Activated naive CD4-positive, alpha-beta T cell treated with anti-CD3 and anti-CD28 coated beads, Interleukin-2, amount 10 ng/mL, durations not matched to agents 7 days and 5 days (primary cell): Measurements from ENCODE around the gene SPPL2A.
"Not testable (repeated sequence)": the region's sequence is repeated elsewhere in the genome, so short reads cannot be mapped to it uniquely, and the experiment has no call there.

Experiments used
- CTCF ChIA-PET: fragments of 350-600 bp; sonication (Branson Sonifier 250); formaldehyde crosslinking; loops from one replicate; lab custom pipeline; 2021; ENCODE audit warnings: antibody characterized with exemption; lab: Charles Lee
- DNase-seq: peaks from one replicate; pipeline ENCODE4 v3.0.0-alpha.2; 2020
- H3K27ac Mint-ChIP-seq: one replicate; pipeline ENCODE4 v1.8.0; 2021; ENCODE audit warnings: mild to moderate bottlenecking, moderate library complexity, mixed read lengths
- H3K27me3 Mint-ChIP-seq: one replicate; pipeline ENCODE4 v1.8.0; 2021; ENCODE audit warnings: mild to moderate bottlenecking, mixed read lengths
- H3K36me3 Mint-ChIP-seq: one replicate; pipeline ENCODE4 v1.8.0; 2021; ENCODE audit warnings: mixed read lengths
- H3K4me1 Mint-ChIP-seq: one replicate; pipeline ENCODE4 v1.8.0; 2021; ENCODE audit warnings: mixed read lengths
- H3K4me3 Mint-ChIP-seq: one replicate; pipeline ENCODE4 v1.8.0; 2021; ENCODE audit warnings: mild to moderate bottlenecking, moderate library complexity, mixed read lengths
- H3K9me3 Mint-ChIP-seq: one replicate; pipeline ENCODE4 v1.8.0; 2021; ENCODE audit warnings: mixed read lengths

Gene SPPL2A

DNA sequence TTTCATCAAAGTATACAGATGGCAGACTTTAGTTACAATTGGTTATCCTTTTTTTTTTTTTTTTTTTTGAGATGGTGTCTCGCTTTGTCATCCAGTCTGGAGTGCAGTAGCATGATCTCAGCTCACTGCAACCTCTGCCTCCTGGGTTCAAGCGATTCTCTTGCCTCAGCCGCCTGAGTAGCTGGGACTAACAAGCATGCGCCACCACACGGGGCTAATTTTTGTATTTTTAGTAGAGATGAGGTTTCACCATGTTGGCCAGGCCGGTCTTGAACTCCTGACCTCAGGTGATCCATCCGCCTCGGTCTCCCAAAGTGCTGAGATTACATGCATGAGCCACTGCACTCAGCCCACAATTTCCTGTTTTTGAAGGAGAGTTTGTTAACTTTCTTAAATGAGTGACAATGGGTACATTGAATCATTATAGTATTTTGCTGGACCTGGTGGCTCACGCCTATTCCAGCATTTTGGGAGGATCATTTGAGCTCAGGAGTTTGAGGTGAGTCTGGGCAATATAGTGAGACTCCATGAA is 70.8 kb downstream of the SPPL2A start:
- H3K4me3 Mint-ChIP-seq, H3K9me3 Mint-ChIP-seq, CTCF ChIA-PET, H3K27ac Mint-ChIP-seq, H3K27me3 Mint-ChIP-seq, DNase-seq, H3K36me3 Mint-ChIP-seq, H3K4me1 Mint-ChIP-seq: not testable (repeated sequence)

DNA sequence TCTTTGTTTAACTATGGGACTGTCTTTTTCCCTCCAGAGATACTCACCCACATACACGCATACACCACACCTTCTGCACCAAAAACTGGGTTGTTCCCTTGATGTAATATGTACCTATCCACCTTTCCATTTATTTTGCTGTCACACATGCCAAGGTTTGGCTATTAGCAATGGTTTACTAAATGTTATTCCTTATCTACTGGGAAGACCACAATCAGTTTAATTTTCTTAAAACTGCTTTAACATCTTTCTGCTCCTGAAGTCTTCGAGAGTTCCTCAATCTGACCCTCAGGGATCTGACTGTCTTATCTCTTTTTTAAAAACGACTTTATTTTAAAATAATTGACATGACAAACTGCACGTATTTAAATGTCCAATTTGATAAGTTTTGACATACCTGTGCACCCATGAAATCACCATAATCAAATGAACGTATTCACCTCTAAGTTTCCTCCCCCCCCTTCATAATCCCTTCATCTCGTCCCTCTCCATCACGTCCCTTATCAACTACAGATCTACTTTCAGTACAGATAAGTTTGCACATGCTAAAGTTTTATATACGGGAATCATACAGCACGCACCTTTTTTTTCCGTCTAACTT is 78.1 kb downstream of the SPPL2A start:
- H3K27me3 Mint-ChIP-seq = no peaks in the 10 kb centered on the region
- peaks cover 53% of the 10 kb centered on the region for H3K4me1 Mint-ChIP-seq
- H3K4me3 Mint-ChIP-seq = peak overlapping the region; percentile 99
- H3K27ac Mint-ChIP-seq = peak overlapping the region; percentile 99
- DNase-seq = no peak
- CTCF ChIA-PET = no interaction called here
- peaks cover 17% of the 10 kb centered on the region for H3K36me3 Mint-ChIP-seq
- no peaks in the 10 kb centered on the region for H3K9me3 Mint-ChIP-seq

DNA sequence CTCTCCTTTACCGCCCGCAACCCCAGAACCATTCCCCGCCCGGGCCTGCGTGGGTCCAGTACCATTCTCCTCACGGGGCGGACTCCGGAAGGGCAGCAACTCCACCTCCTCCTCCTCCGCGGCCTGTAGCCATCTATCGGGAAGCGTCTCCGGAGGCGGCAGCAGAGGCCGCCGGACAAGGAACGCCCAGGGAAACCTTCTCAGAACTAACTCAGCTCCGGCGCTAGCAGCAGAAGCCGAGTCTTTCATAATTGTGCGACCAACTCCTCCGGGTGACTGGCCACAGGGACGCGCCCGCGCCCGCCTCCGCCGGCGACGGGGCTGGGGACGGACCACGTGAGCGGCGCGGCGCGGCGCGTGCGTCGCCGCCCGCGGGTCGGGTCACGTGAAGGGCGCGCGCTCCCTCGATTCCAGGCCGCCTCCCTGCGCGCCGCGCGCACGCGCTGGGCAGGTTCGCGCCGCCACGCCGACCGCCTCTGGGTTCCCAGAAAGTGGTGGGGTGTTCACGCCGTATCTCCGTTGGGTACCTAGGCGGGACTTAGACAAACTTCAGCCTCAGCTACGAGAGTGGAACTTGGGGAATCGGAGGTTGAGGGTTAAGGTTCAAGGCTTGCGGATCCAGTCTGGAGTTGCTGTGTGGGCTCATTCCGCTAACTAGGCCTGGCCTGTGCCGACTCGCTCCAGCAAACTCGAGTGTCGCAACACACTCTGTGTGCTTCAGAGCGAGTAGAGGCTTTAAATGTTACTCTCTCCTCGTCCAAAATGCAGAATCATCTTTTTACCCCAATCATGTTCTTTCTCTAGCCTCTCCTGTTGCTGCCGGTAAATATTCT is 78.8 kb downstream of the SPPL2A start, which contains the start of gene TRPM7:
TSS of gene TRPM7 (minus strand) at position 329 of the 833 bp plus-strand sequence. CDS start at position 65, 264 bp downstream.
- peak; percentile 90 for DNase-seq
- Mint-ChIP-seq H3K36me3 (peaks cover 19% of the 10 kb centered on the region), H3K4me1 (peaks cover 56% of the 10 kb centered on the region), H3K4me3 (peak within 1 kb of the TSS; percentile 99), H3K27me3 (no peaks in the 10 kb centered on the region), H3K27ac (peak within 1 kb of the TSS; percentile 99), H3K9me3 (no peaks in the 10 kb centered on the region)
- CTCF ChIA-PET = interaction anchor here (1.2 kb wide), 1 partner anchor 201 kb away, joined by 3 read pairs; no protein-coding TSS in a partner anchor

DNA sequence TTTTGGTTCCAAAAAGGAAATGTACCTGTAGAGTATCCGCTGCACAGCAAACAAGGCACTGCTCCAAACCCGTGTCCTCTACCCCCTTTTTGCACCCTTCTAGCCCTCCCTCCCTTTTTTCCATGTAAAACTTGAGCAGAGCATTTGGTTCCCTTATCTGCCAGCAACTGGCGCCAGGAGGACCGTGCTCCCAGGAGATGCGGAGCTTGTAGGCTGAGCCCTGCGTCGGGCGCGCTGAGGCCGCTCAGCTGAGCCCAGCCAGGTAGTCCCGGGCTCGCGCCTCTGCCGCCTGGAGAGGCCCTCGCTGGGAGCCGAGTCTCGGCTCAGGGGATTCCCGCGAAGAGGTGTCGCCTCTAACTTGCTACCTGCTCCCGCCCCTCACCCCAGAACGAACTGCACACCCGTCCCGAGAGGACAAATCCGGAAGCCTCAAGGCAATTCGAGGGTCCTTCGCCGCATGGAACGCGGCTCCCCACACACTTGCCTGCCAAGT is 79.5 kb downstream of the SPPL2A start:
- Mint-ChIP-seq H3K27ac (peak overlapping the region; percentile 99), H3K36me3 (peaks cover 23% of the 10 kb centered on the region), H3K4me1 (peaks cover 62% of the 10 kb centered on the region), H3K9me3 (no peaks in the 10 kb centered on the region), H3K4me3 (peak overlapping the region; percentile 99), H3K27me3 (no peaks in the 10 kb centered on the region)
- DNase-seq = peak; percentile 76
- CTCF ChIA-PET = interaction anchor here (1.2 kb wide), 1 partner anchor 202 kb away, joined by 3 read pairs; no protein-coding TSS in a partner anchor

DNA sequence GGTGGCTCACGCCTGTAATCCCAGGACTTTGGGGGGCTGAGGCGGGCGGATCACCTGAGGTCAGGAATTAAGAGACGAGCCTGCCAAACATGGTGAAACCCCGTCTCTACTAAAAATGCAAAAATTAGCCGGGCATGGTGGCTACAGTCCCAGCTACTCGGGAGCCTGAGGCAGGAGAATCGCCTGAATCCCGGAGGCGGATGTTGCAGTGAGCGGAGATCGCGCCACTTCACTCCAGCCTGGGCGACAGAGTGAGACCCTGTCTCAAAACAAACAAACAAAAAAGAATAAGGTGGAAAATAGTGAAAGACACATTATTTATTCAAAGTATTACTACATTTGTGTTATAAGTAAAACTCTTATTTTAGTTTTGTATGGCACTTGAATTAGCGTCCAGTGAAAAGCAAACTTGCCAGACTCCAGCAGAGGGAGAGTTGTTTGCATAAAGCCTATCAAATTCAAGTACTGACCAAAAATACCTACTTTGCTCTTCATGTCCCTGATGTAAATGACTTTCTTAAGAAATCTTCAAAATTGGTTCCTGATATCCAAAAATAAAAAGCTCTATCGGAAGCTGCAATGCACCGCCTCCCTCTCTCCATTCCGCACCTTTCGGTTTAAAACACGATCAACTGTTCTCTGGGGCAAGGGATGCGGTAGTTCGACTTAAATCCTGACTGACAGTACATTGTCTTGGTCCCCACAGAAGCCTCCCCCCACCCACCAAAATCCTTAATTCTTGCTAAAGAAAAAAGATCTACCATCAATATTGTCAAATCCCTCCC is 80.1 kb downstream of the SPPL2A start:
- Mint-ChIP-seq H3K4me3 (peak overlapping the region; percentile 99), H3K36me3 (peaks cover 23% of the 10 kb centered on the region), H3K9me3 (no peaks in the 10 kb centered on the region), H3K27me3 (no peaks in the 10 kb centered on the region), H3K27ac (peak overlapping the region; percentile 99), H3K4me1 (peaks cover 63% of the 10 kb centered on the region)
- DNase-seq = no peak
- CTCF ChIA-PET = no interaction called here

DNA sequence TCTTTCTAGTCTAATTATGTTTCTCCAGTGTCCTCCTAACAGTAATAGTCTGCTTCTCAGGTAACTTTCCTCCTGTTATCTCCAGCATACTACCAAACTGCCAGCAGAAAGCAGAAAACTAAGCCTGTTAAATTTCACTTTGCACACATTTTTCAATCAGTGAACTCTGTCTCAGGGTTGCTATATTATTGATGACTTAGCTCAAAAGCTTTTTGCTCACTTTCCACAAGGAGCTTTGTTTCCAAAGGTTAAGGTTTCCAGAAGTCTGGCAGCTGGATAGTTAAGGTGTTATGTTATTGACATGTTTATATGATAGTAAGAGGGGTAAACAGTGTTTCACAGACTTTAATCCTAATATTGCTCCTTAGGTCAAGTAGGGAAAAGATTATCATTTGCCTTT is 84.0 kb downstream of the SPPL2A start:
- no peak for DNase-seq
- no peaks in the 10 kb centered on the region for H3K9me3 Mint-ChIP-seq
- H3K27ac Mint-ChIP-seq = no peak overlapping the region
- no peak overlapping the region for H3K4me3 Mint-ChIP-seq
- H3K27me3 Mint-ChIP-seq = no peaks in the 10 kb centered on the region
- H3K36me3 Mint-ChIP-seq = peaks cover 23% of the 10 kb centered on the region
- peaks cover 52% of the 10 kb centered on the region for H3K4me1 Mint-ChIP-seq
- CTCF ChIA-PET = no interaction called here

DNA sequence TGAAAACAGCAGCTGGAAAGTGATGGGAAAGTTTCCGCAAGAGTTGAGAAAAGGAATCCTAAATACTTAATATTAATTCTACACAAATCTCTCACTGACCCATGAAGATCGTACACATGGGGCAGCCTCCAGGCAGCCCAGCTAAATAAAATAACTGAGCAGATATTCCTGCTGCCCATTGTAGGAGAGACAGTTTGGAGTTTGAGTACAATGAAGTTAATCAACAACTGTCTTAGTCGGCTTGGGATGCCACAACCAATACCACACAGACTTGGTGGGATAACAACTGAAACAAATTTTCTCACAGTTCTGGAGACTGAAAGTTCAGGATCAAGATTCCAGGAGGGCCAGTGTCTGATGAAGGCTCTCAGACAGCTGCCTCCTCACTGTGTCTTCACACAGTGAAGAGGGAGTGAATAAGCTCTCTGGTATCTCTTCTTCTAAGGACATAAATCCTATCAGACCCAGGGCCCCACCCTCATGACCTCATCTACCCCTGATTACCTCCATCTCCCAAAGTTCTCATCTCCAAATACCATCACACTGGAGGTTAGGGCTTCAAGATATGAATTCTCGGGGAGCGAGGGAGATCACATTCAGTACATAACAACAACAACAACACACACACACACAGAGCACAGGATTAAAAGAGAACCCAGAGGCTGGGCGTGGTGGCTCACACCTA is 88.6 kb downstream of the SPPL2A start:
- CTCF ChIA-PET = interaction anchor here (1.5 to 2.6 kb wide), 4 partner anchors 14 to 208 kb away, joined by 3 to 9 read pairs (median 6); no protein-coding TSS in a partner anchor
- no peak overlapping the region for H3K27ac Mint-ChIP-seq
- H3K4me3 Mint-ChIP-seq = no peak overlapping the region
- peaks cover 9% of the 10 kb centered on the region for H3K36me3 Mint-ChIP-seq
- H3K27me3 Mint-ChIP-seq = no peaks in the 10 kb centered on the region
- no peaks in the 10 kb centered on the region for H3K9me3 Mint-ChIP-seq
- peaks cover 19% of the 10 kb centered on the region for H3K4me1 Mint-ChIP-seq
- no peak for DNase-seq

DNA sequence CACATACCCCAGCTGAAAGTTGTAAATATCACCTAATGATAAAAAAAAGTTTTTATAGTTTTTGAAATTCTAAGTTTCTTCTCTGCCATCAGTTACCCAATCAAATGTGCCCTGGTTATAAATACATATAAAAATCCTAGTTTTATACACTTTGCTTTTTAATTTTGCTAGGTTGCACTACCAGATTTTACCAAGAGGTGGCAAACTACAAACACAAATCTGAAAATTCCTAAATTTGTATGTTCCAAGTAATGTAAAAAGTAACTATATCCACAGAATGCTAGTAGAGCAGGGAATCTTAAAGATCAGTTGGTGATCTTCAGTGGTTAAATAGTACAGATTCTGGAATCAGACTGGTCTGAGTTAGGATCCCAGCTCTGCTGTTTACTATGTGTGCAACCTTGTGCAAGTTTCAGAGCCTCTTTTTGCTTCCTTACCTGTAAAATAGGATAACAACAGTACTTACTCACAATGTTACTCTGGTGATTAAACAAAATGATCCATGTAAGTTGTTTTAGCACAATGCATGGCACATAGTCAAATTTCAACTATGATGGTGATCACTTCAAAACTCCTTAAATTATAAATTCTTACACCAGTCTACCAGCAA is 89.9 kb downstream of the SPPL2A start:
- H3K9me3 Mint-ChIP-seq = no peaks in the 10 kb centered on the region
- no peak for DNase-seq
- no peaks in the 10 kb centered on the region for H3K27me3 Mint-ChIP-seq
- CTCF ChIA-PET = interaction anchor here (0.9 to 2.6 kb wide), 11 partner anchors 16 to 234 kb away, joined by 3 to 9 read pairs (median 5); no protein-coding TSS in a partner anchor
- H3K4me1 Mint-ChIP-seq = peaks cover 12% of the 10 kb centered on the region
- H3K4me3 Mint-ChIP-seq = no peak overlapping the region
- H3K36me3 Mint-ChIP-seq = peaks cover 3% of the 10 kb centered on the region
- H3K27ac Mint-ChIP-seq = no peak overlapping the region

DNA sequence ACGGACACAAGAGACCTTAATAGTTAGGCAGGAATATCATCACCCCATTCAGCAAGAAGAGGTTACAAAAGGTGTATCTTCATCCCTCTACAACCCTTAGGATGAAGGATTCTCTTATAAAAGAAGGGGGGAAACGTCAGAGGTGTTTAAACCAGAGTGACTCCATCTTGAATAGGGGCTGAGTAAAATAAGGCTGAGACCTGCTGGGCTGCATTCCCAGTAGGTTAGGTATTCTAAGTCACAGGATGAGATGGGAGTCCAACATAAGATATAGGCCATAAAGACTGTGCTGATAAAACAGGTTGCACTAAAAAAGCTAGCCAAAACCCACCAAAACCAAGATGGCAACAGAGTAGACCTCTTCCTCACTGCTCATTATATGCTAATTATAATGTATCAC is 95.4 kb downstream of the SPPL2A start:
- no peak for DNase-seq
- no peaks in the 10 kb centered on the region for H3K9me3 Mint-ChIP-seq
- no peaks in the 10 kb centered on the region for H3K27me3 Mint-ChIP-seq
- H3K4me1 Mint-ChIP-seq = no peaks in the 10 kb centered on the region
- CTCF ChIA-PET = interaction anchor here (0.5 kb wide), 1 partner anchor 28 kb away, joined by 3 read pairs; no protein-coding TSS in a partner anchor
- no peak overlapping the region for H3K27ac Mint-ChIP-seq
- no peak overlapping the region for H3K4me3 Mint-ChIP-seq
- H3K36me3 Mint-ChIP-seq = peaks cover 9% of the 10 kb centered on the region

DNA sequence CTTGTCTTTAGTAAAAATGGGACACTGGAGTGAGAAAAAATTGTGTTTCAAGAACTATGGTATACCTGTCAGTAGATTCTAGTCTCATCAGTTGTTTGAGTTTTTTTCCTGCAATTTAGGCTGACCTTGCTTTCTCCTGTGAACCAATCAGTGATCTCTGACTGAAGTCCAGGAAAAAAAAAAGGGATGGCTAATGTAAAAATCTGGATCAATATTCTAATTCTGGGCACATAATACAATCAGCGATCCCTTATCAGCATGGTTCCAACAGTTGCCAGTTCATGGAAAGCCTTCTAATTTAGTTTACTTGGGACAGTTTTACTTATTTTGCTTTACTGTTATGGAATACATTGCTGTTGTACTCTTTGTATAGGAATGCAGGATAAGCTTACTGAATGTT is 95.9 kb downstream of the SPPL2A start:
- peaks cover 9% of the 10 kb centered on the region for H3K36me3 Mint-ChIP-seq
- no peaks in the 10 kb centered on the region for H3K9me3 Mint-ChIP-seq
- CTCF ChIA-PET = no interaction called here
- no peak overlapping the region for H3K27ac Mint-ChIP-seq
- no peaks in the 10 kb centered on the region for H3K4me1 Mint-ChIP-seq
- H3K4me3 Mint-ChIP-seq = no peak overlapping the region
- DNase-seq = no peak
- H3K27me3 Mint-ChIP-seq = no peaks in the 10 kb centered on the region

DNA sequence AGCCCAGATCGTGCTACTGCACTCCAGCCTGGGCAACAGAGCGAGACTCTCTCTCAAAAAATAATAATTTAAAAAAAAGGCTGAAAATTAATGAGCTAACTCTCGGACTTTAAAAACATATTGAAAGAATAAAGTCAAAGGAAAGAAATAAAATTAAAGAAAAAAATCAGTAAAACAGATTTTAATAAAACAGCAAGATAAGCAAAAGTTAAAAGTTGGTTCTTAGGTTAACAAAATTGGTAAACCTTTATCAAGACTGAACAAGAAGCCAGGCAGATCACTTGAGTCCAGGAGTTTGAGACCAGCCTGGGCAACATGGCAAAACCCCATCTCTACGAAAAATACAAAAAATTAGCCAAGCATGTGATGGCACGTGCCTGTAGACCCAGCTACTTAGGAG is 99.6 kb downstream of the SPPL2A start:
- H3K36me3 Mint-ChIP-seq = peaks cover 18% of the 10 kb centered on the region
- no peaks in the 10 kb centered on the region for H3K4me1 Mint-ChIP-seq
- no peaks in the 10 kb centered on the region for H3K9me3 Mint-ChIP-seq
- no peaks in the 10 kb centered on the region for H3K27me3 Mint-ChIP-seq
- H3K27ac Mint-ChIP-seq = no peak overlapping the region
- CTCF ChIA-PET = no interaction called here
- no peak for DNase-seq
- no peak overlapping the region for H3K4me3 Mint-ChIP-seq

DNA sequence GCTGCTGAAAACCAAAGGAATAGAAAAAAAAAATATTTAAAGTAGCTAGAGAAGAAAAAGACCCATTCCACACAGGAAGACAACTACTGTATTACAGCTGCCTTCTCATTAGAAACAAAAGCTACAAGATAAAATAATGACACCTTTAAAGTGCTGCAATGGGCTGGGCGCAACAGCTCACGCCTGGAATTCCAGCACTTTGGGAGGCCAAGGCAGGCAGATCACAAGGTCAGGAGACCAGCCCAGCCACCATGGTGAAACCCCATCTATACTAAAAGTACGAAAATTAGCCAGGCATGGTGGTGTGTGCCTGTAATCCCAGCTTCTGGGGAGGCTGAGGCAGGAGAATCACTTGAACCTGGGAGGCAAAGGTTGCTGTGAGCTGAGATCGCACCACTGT is 110.0 kb downstream of the SPPL2A start:
- CTCF ChIA-PET = interaction anchor here (0.7 to 1.0 kb wide), 2 partner anchors 20 to 948 kb away, joined by 3 read pairs; no protein-coding TSS in a partner anchor
- Mint-ChIP-seq H3K4me3 (no peak overlapping the region), H3K4me1 (peaks cover 4% of the 10 kb centered on the region), H3K36me3 (peaks cover 48% of the 10 kb centered on the region), H3K9me3 (no peaks in the 10 kb centered on the region), H3K27ac (no peak overlapping the region), H3K27me3 (no peaks in the 10 kb centered on the region)
- DNase-seq = no peak
